ENCODE data around the gene AP1S2. TPM values are rescaled to one million over a fixed set of nuclear protein-coding genes. Genes with fewer than 3 reads are reported as not detected.
A peak's percentile ranks its signal among the peaks of the same experiment; 100 is the strongest.

Gene AP1S2
- total and polyA plus RNA-seq, 9 of the 15 experiments (the other 6 are each of a cell fraction or from before 2014, with no cell fraction given): 11.1 to 64.2 (median 25.8) TPM

DNA sequence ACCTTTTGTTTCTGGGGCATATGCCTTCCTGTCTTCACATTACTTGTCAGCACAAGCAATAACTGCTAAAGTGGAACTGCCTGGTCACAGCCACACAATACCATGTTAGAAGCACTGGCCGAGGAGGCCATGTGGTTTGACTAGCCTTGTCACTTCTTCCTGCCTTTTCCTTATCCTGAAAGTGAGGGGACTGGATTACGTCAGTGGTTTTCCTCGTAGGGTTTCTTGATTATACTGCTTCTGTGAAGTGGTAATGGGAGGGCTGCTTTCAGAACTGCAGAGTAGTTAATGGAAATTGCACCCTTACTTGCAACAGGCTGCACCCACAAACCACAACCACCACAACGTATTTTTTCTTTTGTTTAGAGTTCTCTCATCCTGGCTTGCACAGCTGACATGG is 37.7 kb downstream of the AP1S2 start (continued):
- TF ChIP-seq, protein P1, sequence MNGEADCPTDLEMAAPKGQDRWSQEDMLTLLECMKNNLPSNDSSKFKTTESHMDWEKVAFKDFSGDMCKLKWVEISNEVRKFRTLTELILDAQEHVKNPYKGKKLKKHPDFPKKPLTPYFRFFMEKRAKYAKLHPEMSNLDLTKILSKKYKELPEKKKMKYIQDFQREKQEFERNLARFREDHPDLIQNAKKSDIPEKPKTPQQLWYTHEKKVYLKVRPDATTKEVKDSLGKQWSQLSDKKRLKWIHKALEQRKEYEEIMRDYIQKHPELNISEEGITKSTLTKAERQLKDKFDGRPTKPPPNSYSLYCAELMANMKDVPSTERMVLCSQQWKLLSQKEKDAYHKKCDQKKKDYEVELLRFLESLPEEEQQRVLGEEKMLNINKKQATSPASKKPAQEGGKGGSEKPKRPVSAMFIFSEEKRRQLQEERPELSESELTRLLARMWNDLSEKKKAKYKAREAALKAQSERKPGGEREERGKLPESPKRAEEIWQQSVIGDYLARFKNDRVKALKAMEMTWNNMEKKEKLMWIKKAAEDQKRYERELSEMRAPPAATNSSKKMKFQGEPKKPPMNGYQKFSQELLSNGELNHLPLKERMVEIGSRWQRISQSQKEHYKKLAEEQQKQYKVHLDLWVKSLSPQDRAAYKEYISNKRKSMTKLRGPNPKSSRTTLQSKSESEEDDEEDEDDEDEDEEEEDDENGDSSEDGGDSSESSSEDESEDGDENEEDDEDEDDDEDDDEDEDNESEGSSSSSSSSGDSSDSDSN (IDR thresholded peaks at IDR 0.05; ENCODE audit: borderline replicate concordance in 1 of 2, low read depth in 2 of 2, low read length in 2 of 2): no peak
- TF ChIP-seq ZNF24 (IDR thresholded peaks at IDR 0.05) (no peak), ZNF311 (CRISPR knock-in tag; IDR thresholded peaks at IDR 0.05) (no peak), ZNF431 (CRISPR knock-in tag; IDR thresholded peaks at IDR 0.05) (no peak), ZSCAN29 (IDR thresholded peaks at IDR 0.05) (no peak), MEF2D (tag; conservative IDR thresholded peaks at IDR 0.05; ENCODE audit: low read depth) (no peak), DIDO1 (tag; IDR thresholded peaks at IDR 0.05; ENCODE audit: low read depth) (no peak)

DNA sequence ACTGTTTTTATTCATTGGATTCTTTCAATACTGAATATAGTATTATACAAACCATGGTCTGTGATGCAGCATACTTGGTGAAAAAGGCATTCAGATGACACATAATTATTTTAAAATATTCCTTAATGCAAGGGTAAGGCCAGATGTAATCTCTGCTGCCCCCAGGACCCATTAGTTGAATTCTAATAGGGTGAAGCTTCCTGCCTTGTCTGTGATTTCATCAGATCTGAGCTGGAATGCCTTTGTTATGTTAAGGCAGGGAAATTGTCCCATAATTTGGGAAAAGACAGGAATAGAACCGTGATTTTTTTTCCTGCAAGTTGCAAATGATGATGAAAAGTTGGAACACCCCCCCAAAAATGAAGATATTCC is 38.2 kb downstream of the AP1S2 start:
- in situ Hi-C loops (cut with MboI): no loop called here
- WGBS (ENCODE audit: insufficient coverage, low coverage, missing lambda C conversion rate): 44% methylated on average over 1 of the region's 1 CpG
- Histone ChIP-seq H3K36me3 (ENCODE audit: control insufficient read depth, insufficient read depth, low read length) (peaks cover 40% of the 10 kb centered on the region), H3K4me2 (ENCODE audit: insufficient read depth, low read length) (no peak overlapping the region), H3K4me3 (no peak overlapping the region), H2AFZ (ENCODE audit: low read depth, low read length) (no peak overlapping the region), H3K27ac (ENCODE audit: extremely low read depth, low read depth, low read length) (no peak overlapping the region), H3K9me1 (ENCODE audit: control insufficient read depth, insufficient read depth, low read length) (no peaks in the 10 kb centered on the region), H3K79me2 (ENCODE audit: control insufficient read depth, insufficient read depth, low read length) (no peaks in the 10 kb centered on the region), H3K9ac (ENCODE audit: insufficient read depth in 1 of 2, low read depth in 2 of 2, low read length in 2 of 2) (no peak overlapping the region), H4K20me1 (replicated peaks; ENCODE audit: control insufficient read depth, insufficient read depth, low read length) (no peaks in the 10 kb centered on the region), H3K9me3 (replicated peaks; ENCODE audit: control insufficient read depth, insufficient read depth, low read depth, low read length) (no peaks in the 10 kb centered on the region), H3K27me3 (ENCODE audit: control insufficient read depth in 2 of 2, insufficient read depth in 2 of 2, low read length in 2 of 2) (no peaks in the 10 kb centered on the region), H3K4me1 (replicated peaks in 1 of 2; ENCODE audit: control insufficient read depth in 2 of 2, insufficient read depth in 2 of 2, low read length in 2 of 2) (no peaks in the 10 kb centered on the region)
- FAIRE-seq: no peak
- TF ChIP-seq TRIM24 (IDR thresholded peaks at IDR 0.05): no peak
- TF ChIP-seq, protein P2, sequence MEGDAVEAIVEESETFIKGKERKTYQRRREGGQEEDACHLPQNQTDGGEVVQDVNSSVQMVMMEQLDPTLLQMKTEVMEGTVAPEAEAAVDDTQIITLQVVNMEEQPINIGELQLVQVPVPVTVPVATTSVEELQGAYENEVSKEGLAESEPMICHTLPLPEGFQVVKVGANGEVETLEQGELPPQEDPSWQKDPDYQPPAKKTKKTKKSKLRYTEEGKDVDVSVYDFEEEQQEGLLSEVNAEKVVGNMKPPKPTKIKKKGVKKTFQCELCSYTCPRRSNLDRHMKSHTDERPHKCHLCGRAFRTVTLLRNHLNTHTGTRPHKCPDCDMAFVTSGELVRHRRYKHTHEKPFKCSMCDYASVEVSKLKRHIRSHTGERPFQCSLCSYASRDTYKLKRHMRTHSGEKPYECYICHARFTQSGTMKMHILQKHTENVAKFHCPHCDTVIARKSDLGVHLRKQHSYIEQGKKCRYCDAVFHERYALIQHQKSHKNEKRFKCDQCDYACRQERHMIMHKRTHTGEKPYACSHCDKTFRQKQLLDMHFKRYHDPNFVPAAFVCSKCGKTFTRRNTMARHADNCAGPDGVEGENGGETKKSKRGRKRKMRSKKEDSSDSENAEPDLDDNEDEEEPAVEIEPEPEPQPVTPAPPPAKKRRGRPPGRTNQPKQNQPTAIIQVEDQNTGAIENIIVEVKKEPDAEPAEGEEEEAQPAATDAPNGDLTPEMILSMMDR (IDR thresholded peaks at IDR 0.05 in 2 of 3, conservative IDR thresholded peaks at IDR 0.05 in 1 of 3; ENCODE audit: insufficient read depth in 2 of 3, low read depth in 1 of 3, low read length in 3 of 3): 0 out of 6 replicates have a peak, but pooled peaks of 1 of the 3 experiments have one; percentile 5
- no TSS peak for BruUV-seq (replicated peaks)
- no peak for DNase-seq (ENCODE audit: extremely low read depth in 1 of 4, low spot score in 3 of 4)
- ChIA-PET POLR2A (interaction anchor here (0.9 to 1.1 kb wide), 2 partner anchors 27 to 30 kb away, joined by 3 to 5 read pairs; no protein-coding TSS in a partner anchor), CTCF (ENCODE audit: low intra/inter-chr PET ratio) (no interaction called here)
- intact Hi-C loops (cut with micrococcal nuclease): no loop called here
- no peak for ATAC-seq
